Suppressor macrophage (primary cell): ENCODE measurements around the gene RNU5D-1.
"Not testable (repeated sequence)": the region's sequence is repeated elsewhere in the genome, so short reads cannot be mapped to it uniquely, and the experiment has no call there.

Experiments used
- DNase-seq, 4 experiments: peaks; one replicate each; pipeline ENCODE4 v3.0.0-alpha.2; 2020 to 2022

The RNU5D-1 gene

GRCh38 chr1:44724955-44725698 lies 5.8 kb downstream of the RNU5D-1 start:
- no peak for DNase-seq

GRCh38 chr1:44724296-44724954 lies 6.5 kb downstream of the RNU5D-1 start:
- peak in 2 of 4 experiments; percentile 18 to 35 for DNase-seq

DNA sequence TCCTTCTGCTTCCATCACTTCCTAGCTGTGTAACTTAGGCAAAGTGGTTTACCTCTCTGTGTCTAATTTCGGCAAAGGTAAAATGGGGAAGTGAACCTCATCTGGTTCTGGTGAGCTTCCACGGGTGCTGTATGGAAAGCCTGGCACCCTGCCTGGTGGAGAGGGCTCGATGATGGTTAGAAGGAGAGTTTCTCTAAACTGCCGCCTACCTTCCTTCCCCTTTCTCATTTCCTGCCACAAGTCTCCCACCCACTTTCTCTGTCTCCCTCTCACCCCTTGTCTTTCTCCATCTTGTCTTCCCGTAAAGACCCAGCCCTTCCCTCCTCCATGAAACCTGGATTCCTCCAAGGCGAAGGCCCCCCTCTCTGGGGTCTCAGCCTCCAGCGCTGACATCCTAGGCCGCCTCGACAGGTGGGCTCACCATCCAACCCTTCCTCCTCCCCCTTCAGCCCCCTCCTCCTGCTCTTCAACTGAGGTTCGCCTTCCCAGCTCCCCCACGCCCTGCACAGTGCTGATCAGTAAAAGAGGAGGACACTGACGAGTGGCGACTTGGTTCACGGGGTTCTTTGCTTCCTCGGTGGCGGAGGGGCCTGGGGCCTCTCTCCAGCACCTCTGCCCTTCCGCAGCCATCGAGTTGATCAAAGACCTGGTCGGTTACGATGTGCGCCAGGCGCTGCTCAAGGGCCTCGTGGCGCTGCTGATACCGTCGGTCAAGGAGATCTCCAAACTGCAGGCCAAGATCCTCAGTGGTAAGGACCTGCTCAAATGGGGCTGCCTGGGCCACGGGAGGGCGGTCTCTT lies 7.3 kb downstream of the RNU5D-1 start:
- peak; percentile 79 to 89 (median 86) for DNase-seq

- no peak for DNase-seq
Measured at GRCh38 chr1:44723064-44723463, 7.9 kb downstream of the RNU5D-1 start.

GRCh38 chr1:44721485-44722361 lies 9.2 kb downstream of the RNU5D-1 start:
- peak; percentile 93 to 99 (median 96) for DNase-seq

GRCh38 chr1:44720281-44720680 lies 10.7 kb downstream of the RNU5D-1 start:
- no peak for DNase-seq

DNA sequence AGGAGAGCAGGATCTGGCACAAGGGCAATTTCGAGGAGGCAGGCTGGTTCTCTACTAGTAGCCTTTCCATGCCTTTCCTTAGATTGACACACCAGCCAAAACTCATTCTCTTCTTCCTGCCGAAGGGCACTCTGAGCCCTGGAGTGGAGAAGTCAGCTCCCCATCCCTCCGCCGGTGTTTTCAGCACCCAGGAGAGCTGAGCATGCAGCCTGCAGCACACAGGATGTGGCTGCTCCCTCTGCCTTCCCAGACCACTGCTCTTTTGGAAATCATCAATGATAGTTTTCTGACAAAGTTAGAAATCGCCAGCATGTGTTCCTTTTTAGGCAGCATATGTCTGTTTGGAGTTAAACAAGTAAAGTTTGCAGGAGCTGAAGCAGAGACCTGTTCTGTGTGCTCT lies 11.7 kb downstream of the RNU5D-1 start:
- DNase-seq: no peak

GRCh38 chr1:44718091-44718490 lies 12.9 kb downstream of the RNU5D-1 start:
- no peak for DNase-seq

DNA sequence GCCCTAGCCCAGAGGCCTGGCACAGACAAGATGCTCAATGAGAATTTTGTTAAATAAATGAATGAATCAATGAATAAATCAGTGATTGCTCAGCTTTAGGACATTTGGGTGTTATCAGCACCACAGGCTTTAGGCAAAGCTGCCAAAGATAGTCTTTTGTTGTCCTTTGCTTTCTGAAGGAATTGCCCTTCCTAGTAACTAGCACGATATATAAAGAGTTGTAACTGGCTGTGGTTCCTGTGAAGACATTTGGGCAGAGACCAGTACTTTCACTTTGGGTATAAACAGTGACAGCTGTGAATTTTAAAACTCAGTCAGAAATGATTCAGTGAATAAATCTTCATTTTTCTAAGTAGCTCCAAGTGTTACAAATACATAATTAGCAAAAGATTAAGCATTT lies 13.3 kb downstream of the RNU5D-1 start:
- DNase-seq: no peak

- no peak for DNase-seq
Measured at GRCh38 chr1:44717156-44717555, 13.8 kb downstream of the RNU5D-1 start.

GRCh38 chr1:44714944-44715571 lies 15.9 kb downstream of the RNU5D-1 start:
- DNase-seq: peak; percentile 84 to 88 (median 87)

GRCh38 chr1:44714532-44714931 lies 16.4 kb downstream of the RNU5D-1 start:
- no peak for DNase-seq

GRCh38 chr1:44713321-44713781 lies 17.6 kb downstream of the RNU5D-1 start:
- DNase-seq: no peak

GRCh38 chr1:44707959-44708831 lies 22.8 kb downstream of the RNU5D-1 start:
- DNase-seq: peak; percentile 76 to 91 (median 82)

- DNase-seq: no peak
Measured at GRCh38 chr1:44707112-44707881, 23.7 kb downstream of the RNU5D-1 start.

- DNase-seq: no peak
Measured at GRCh38 chr1:44705938-44706337, 25.0 kb downstream of the RNU5D-1 start.

DNA sequence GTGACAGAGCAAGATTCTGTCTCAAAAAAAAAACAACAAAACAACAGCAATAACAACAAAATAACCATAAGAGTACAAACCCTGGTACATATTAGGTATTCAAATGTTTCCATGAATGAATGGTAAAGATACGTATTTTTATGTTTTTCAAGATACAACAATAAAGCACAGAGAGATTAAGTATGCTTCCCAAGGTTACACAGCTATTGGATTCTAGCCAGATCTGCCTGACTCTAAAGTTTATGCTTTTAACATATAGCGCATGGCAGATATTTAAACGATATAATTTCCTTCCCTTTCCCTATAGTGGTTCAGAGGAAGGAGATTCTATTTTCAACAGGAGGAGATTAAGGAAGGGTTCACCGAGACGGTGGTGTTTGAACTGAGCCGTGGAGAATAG lies 25.5 kb downstream of the RNU5D-1 start:
- DNase-seq: no peak

- DNase-seq: no peak
Measured at GRCh38 chr1:44701141-44701573, 29.8 kb downstream of the RNU5D-1 start.

DNA sequence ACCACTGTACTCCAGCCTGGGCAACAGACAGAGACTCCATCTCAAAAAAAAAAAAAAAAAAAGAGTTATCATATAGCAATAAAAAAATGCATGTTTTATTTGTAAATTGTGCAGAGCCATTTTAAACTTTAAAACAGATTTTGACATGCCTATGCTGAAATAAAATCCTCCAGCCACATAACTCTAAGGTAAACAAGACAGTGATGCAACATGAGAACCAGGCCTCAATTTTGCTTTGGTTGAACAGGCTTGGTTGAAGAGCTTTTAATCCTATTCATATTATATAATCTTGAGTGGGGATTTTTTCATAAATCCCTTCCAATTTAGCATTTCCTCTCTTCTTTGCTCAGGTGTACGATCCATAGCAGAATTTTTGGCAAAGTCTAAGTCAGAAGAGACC lies 30.4 kb downstream of the RNU5D-1 start:
- no peak for DNase-seq

DNA sequence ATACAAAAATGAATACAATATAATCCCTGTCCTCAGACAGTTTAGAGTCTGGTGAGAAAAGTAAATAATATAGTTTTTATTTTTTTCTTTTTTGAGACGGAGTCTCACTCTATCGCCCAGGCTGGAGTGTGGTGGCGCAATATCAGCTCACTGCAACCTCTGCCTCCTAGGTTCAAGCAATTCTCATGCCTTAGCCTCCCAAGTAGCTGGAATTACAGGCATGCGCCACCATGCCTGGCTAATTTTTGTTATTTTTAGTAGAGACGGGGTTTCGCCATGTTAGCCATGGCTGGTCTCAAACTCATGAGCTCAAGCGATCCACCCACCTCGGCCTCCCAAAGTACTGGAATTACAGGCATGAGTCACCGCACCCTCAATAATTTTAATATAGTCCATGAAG lies 31.6 kb downstream of the RNU5D-1 start:
- DNase-seq: not testable (repeated sequence)
